ENCODE results near the gene MTHFSD. TPM values are rescaled to one million over a fixed set of nuclear protein-coding genes. Genes with fewer than 3 reads are reported as not detected.

MTHFSD gene
- total and polyA plus RNA-seq, 2 of the 8 experiments (the other 6 are each of a cell fraction or from before 2014, with no cell fraction given): 7.1 to 9.8 TPM

DNA sequence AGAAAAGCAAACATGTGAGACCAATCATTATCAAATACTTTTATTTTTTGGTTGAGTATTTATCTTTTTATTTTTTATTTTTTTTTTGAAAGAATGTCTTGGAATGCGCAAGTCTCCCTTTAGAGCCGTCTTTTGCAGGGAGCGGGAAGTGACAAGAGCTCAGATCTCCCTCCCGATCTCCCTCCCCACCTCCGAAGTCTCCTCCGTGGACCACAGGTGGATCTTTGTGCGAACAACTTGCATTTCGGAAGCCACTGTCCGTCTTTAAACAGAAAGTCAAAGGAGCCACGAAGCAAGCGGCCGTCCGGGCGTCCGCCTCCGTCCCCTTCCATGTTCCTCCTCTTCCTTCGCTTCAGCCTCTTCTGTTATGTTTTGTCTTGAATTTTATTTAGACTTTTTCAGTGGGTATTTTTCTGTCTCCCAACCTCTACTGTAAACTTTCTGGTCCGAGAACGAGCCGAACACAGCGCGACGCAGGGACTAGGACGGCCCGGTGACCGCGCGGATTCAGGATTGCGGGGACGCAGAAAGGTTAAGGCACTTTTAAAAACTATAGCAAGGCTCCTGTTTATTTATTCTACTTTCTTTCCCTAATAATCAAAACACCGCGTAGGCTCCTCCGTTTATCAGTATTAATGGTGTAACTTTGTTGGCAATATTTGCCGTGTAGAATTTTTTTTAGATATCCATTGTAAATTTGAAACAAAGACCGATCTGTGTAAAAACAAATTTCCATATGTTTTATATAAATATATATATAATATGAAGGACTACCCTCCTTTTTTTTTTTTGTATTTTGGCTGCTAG, 41.4 kb downstream of the MTHFSD start:
- Histone ChIP-seq H3K9ac (replicated peaks in 1 of 4; ENCODE audit: extremely low read depth in 1 of 4, low read depth in 3 of 4, low read length in 3 of 4) (no peak overlapping the region), H3K4me1 (replicated peaks in 1 of 4; ENCODE audit: control insufficient read depth in 3 of 4, insufficient read depth in 4 of 4, low read length in 3 of 4) (peaks cover 3 to 39% (median 22%) of the 10 kb centered on the region in 4 experiments), H3K27me3 (replicated peaks in 1 of 4; ENCODE audit: control insufficient read depth in 3 of 4, extremely low read depth in 1 of 4, insufficient read depth in 3 of 4, low read length in 3 of 4) (peaks cover 86 to 97% (median 93%) of the 10 kb centered on the region in 4 experiments), H2BK5ac (ENCODE audit: low read depth, low read length) (no peak overlapping the region), H2BK120ac (replicated peaks; ENCODE audit: low read depth, low read length) (no peak overlapping the region), H4K91ac (replicated peaks; ENCODE audit: insufficient read length, low read length) (no peak overlapping the region), H4K5ac (ENCODE audit: insufficient read length, low read depth, low read length) (no peak overlapping the region), H2BK12ac (ENCODE audit: low read depth, low read length) (no peak overlapping the region), H4K8ac (ENCODE audit: extremely low read depth, insufficient read depth, low read length) (no peak overlapping the region), H3K4me2 (ENCODE audit: insufficient read depth in 1 of 2, low read depth in 2 of 2, low read length in 2 of 2) (peak overlapping the region in 1 of 2 experiments; percentile 36; a peak in 1 of 4 replicates), H3K23me2 (ENCODE audit: low read depth, low read length) (peaks cover 5% of the 10 kb centered on the region; the same call in 1 of the 2 replicates), H3K4me3 (ENCODE audit: extremely low read depth in 1 of 4, insufficient read depth in 2 of 4, low read depth in 3 of 4, low read length in 4 of 4) (no peak overlapping the region), H4K20me1 (replicated peaks in 1 of 2; ENCODE audit: control insufficient read depth in 1 of 2, insufficient read depth in 2 of 2, low read length in 2 of 2) (peaks cover 12 to 27% of the 10 kb centered on the region in 2 experiments), H3K4ac (replicated peaks; ENCODE audit: insufficient read length, low read depth, low read length) (no peak overlapping the region), H3K23ac (ENCODE audit: insufficient read length) (no peak overlapping the region), H3K36me3 (ENCODE audit: control insufficient read depth in 2 of 4, insufficient read depth in 4 of 4, low read length in 3 of 4) (peaks cover 0 to 7% (median 0%) of the 10 kb centered on the region in 4 experiments; a peak in 1 of 8 replicates), H3K18ac (ENCODE audit: extremely low read depth, low read length) (no peak overlapping the region), H3K79me2 (ENCODE audit: control insufficient read depth in 1 of 2, insufficient read depth in 2 of 2, low read length in 2 of 2) (no peaks in the 10 kb centered on the region), H3K56ac (replicated peaks; ENCODE audit: insufficient read length, low read depth, low read length) (no peak overlapping the region), H3K9me3 (ENCODE audit: insufficient read depth in 2 of 2, low read depth in 1 of 2, low read length in 1 of 2) (no peaks in the 10 kb centered on the region; a peak in 1 of 4 replicates), H3K14ac (ENCODE audit: insufficient read length) (no peak overlapping the region), H2BK20ac (ENCODE audit: low read length) (0 out of 2 replicates have a peak overlapping the region, but pooled peaks have one; percentile 86), H2AK5ac (ENCODE audit: low read depth, low read length) (no peak overlapping the region), H2AFZ (ENCODE audit: low read length) (no peak overlapping the region), H2BK15ac (ENCODE audit: low read length) (no peak overlapping the region), H3K27ac (ENCODE audit: low read depth, low read length) (no peak overlapping the region), H3K79me1 (ENCODE audit: low read depth, low read length) (no peaks in the 10 kb centered on the region)
- DNase-seq (ENCODE audit: low read depth in 1 of 2, low spot score in 2 of 2) (no peak), FAIRE-seq (no peak)
- ChIA-PET POLR2A (ENCODE audit: partially characterized antibody) (no interaction called here), CTCF (ENCODE audit: partially characterized antibody) (no interaction called here)
- WGBS, 2 experiments (ENCODE audit: extremely low coverage in 1 of 2, insufficient coverage in 1 of 2, insufficient read length in 1 of 2, insufficient replicate concordance in 2 of 2, low coverage in 1 of 2, low lambda C conversion rate in 2 of 2, missing lambda C conversion rate in 1 of 2): 11% methylated on average over 35 of the region's 35 CpGs; no CpG with 5 or more reads in 1 of the 2 experiments
- TF ChIP-seq BRCA1 (IDR thresholded peaks at IDR 0.05; ENCODE audit: low read depth, low read length): no peak
- peak; percentile 81 for TF ChIP-seq EZH2 (IDR thresholded peaks at IDR 0.05; ENCODE audit: low read depth, low read length, severe bottlenecking)
- peak; percentile 100 for TF ChIP-seq RNF2 (IDR thresholded peaks at IDR 0.05; ENCODE audit: borderline replicate concordance, low read depth, low read length, missing control alignments, poor library complexity, severe bottlenecking)

All from H1 (cell line).